GM18951 (cell line): ENCODE data around the gene NUB1.

Experiments used
- POLR2A ChIP-seq: IDR thresholded peaks from 4 replicates; pipeline ENCODE4 v1.6.1; 2011; ENCODE audit warnings: mild to moderate bottlenecking; ENCODE audit not compliant: insufficient read length, insufficient read depth; ENCODE audit errors: extremely low read depth
- in situ Hi-C: fragments of 300-500 bp; cut with MboI; formaldehyde crosslinking; loops from one replicate; pipeline ENCODE4 v1.12.0; 2022; ENCODE audit warnings: low sequenced_read_pairs, mixed read lengths, inconsistent platforms; ENCODE audit not compliant: unreplicated experiment

Gene NUB1

GRCh38 chr7:151408498-151408838, 66.9 kb downstream of the NUB1 start:
- in situ Hi-C loops = no loop called here
- no peak for TF ChIP-seq POLR2A

- in situ Hi-C loops = no loop called here
- no peak for TF ChIP-seq POLR2A
Measured at GRCh38 chr7:151408839-151409666, 67.4 kb downstream of the NUB1 start.

- in situ Hi-C loops = no loop called here
- TF ChIP-seq POLR2A = no peak
Measured at GRCh38 chr7:151409667-151410404, 68.2 kb downstream of the NUB1 start, which contains the start of gene WDR86. Gene WDR86 (minus strand): TSS chr7:151410038. CDS start chr7:151409589, 449 bp downstream.

GRCh38 chr7:151410405-151411390, 69.1 kb downstream of the NUB1 start:
- no peak for TF ChIP-seq POLR2A
- in situ Hi-C loops = no loop called here

GRCh38 chr7:151411551-151411950, 69.9 kb downstream of the NUB1 start:
- no peak for TF ChIP-seq POLR2A
- in situ Hi-C loops = no loop called here

- in situ Hi-C loops = no loop called here
- TF ChIP-seq POLR2A = no peak
Measured at GRCh38 chr7:151412318-151412717, 70.7 kb downstream of the NUB1 start.

GRCh38 chr7:151413241-151413640, 71.6 kb downstream of the NUB1 start:
- in situ Hi-C loops = no loop called here
- TF ChIP-seq POLR2A = no peak

- in situ Hi-C loops = no loop called here
Measured at GRCh38 chr7:151415375-151416105, 73.9 kb downstream of the NUB1 start.

GRCh38 chr7:151416112-151416940, 74.7 kb downstream of the NUB1 start:
- in situ Hi-C loops = no loop called here
- no peak for TF ChIP-seq POLR2A

More at GRCh38 chr7:151415375-151416105, 73.9 kb downstream of the NUB1 start:
- TF ChIP-seq POLR2A = no peak

- in situ Hi-C loops = no loop called here
- no peak for TF ChIP-seq POLR2A
Measured at GRCh38 chr7:151416941-151417315, 75.3 kb downstream of the NUB1 start.

GRCh38 chr7:151420144-151420543, 78.5 kb downstream of the NUB1 start:
- in situ Hi-C loops = no loop called here
- TF ChIP-seq POLR2A = no peak
